Peyer's patch (tissue), 4 donors: ENCODE measurements around the gene MMEL1.

ENCODE experiments used
- POLR2A ChIP-seq, 2 donors: fragments of 450-650 bp; IDR thresholded peaks; one replicate each; pipeline ENCODE4 v1.5.1; 2017; ENCODE audit warnings: antibody characterized with exemption in 2 of 2, mild to moderate bottlenecking in 2 of 2, moderate library complexity in 2 of 2
- TF ChIP-seq, protein P1 (sequence below), 6 experiments: fragments of 450-650 bp in 4 of 6; fragments of 200-600 bp in 2 of 6; sonication (generic) in 1 of 6; IDR thresholded peaks; one replicate each; pipeline ENCODE4 v1.5.1; 2017 to 2019; ENCODE audit warnings: antibody characterized with exemption in 6 of 6, mild to moderate bottlenecking in 3 of 6, moderate library complexity in 1 of 6

DNA sequence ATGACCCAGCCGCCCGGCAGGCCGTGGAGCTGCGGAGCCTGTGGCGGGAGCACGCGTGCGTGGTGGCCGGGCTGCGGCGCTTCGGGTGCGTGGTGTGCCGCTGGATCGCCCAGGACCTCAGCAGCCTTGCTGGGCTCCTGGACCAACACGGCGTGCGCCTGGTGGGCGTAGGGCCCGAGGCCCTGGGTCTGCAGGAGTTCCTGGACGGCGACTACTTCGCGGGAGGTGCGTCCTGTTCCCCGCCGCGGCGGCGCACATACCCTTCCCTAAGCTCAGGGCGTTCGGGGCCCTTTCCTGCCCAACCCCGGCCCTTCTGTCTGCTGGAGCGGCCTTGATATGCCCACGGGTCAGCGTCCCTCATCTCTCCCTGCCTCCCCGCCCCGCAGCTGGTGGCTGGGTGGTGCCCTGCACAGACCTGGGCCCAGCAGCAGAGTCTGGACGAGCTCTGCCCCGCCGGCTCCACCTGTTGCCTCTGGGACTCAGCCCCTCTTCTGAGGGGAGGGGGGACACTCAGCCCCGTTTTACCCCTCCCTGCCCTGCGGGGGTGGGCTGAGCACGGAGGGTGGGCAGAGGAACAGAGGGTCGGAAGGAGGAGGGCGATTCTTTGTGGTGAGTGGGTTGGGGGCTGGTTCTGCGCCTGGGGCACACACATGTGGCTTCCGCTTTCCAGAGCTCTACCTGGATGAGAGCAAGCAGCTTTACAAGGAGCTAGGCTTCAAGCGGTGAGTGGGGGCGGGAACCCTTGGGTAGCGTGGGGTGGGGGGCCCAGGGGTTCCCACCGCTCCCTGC, 45.6 kb downstream of the MMEL1 start:
- peak in 1 of 2 donors; percentile 7 for TF ChIP-seq POLR2A (IDR thresholded peaks at IDR 0.05)
- TF ChIP-seq, protein P1, sequence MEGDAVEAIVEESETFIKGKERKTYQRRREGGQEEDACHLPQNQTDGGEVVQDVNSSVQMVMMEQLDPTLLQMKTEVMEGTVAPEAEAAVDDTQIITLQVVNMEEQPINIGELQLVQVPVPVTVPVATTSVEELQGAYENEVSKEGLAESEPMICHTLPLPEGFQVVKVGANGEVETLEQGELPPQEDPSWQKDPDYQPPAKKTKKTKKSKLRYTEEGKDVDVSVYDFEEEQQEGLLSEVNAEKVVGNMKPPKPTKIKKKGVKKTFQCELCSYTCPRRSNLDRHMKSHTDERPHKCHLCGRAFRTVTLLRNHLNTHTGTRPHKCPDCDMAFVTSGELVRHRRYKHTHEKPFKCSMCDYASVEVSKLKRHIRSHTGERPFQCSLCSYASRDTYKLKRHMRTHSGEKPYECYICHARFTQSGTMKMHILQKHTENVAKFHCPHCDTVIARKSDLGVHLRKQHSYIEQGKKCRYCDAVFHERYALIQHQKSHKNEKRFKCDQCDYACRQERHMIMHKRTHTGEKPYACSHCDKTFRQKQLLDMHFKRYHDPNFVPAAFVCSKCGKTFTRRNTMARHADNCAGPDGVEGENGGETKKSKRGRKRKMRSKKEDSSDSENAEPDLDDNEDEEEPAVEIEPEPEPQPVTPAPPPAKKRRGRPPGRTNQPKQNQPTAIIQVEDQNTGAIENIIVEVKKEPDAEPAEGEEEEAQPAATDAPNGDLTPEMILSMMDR (IDR thresholded peaks at IDR 0.05), result no peak
